ENCODE data around the gene IPO13.

Gene IPO13

DNA sequence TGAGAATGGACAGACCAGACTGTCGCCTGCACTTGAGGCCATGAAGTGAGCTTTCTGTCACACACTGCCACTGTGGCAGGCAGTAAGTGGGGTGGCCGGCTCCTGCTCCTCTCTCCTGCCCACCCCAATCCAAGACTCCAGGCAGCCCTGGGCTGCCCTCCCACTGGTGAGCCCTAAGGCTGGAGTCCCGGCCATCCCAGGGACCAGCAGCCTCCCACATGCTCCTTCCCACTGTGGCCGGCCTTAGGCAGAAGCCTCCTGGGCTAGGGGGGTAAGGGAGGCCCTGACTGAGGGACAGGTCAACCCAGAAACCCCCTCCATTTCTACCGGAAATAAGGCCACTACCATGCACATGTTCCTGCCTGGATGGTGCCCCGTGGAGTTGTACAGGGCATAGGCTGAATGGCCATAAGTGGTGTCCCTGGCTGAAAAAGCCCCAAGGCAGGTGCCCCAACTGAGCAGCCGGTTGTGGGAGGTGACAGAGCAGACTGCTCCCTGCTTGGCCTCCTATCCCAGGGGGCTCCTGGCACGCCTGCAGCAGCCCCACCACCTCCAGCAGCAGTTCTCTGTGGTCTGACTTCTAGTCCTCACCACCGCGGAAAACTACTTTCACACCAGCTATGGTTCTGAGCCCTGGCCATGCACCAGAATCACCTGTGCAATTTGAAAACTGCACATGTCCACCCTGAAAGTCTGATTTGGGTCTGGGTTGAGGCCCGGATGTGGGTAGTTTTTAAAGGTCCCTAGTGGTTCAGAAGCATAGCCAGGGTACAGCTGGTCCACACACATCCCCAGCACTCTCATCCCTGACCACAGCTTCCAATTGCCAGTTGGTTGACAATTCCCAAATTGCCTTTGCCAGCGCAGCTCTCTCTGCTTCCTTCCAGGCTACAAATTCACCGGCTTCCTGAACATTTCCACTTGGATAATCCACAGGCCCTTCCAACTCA is 14.8 kb upstream of the IPO13 start:
- no peak for DNase-seq (ENCODE audit: low read depth)

- DNase-seq (ENCODE audit: low read depth): no peak
Observed at GRCh38 chr1:43932786-43933385, 13.9 kb upstream of the IPO13 start.

- DNase-seq (ENCODE audit: low read depth): no peak
Observed at GRCh38 chr1:43933386-43934100, 13.2 kb upstream of the IPO13 start, which contains the start of gene ARTN. TSS of gene ARTN (plus strand) at chr1:43933801. CDS start at chr1:43935657, 1,856 bp downstream.

GRCh38 chr1:43934101-43934985 is 12.4 kb upstream of the IPO13 start:
- DNase-seq (ENCODE audit: low read depth): peak; percentile 17

GRCh38 chr1:43934986-43935324 is 11.8 kb upstream of the IPO13 start:
- no peak for DNase-seq (ENCODE audit: low read depth)

- DNase-seq (ENCODE audit: low read depth): no peak
Observed at GRCh38 chr1:43935711-43936427, 10.9 kb upstream of the IPO13 start.

DNA sequence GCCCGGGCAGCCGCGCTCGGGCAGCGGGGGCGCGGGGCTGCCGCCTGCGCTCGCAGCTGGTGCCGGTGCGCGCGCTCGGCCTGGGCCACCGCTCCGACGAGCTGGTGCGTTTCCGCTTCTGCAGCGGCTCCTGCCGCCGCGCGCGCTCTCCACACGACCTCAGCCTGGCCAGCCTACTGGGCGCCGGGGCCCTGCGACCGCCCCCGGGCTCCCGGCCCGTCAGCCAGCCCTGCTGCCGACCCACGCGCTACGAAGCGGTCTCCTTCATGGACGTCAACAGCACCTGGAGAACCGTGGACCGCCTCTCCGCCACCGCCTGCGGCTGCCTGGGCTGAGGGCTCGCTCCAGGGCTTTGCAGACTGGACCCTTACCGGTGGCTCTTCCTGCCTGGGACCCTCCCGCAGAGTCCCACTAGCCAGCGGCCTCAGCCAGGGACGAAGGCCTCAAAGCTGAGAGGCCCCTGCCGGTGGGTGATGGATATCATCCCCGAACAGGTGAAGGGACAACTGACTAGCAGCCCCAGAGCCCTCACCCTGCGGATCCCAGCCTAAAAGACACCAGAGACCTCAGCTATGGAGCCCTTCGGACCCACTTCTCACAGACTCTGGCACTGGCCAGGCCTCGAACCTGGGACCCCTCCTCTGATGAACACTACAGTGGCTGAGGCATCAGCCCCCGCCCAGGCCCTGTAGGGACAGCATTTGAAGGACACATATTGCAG is 10.2 kb upstream of the IPO13 start:
- DNase-seq (ENCODE audit: low read depth): no peak

- no peak for DNase-seq (ENCODE audit: low read depth)
Observed at GRCh38 chr1:43937179-43937865, 9.4 kb upstream of the IPO13 start.

DNA sequence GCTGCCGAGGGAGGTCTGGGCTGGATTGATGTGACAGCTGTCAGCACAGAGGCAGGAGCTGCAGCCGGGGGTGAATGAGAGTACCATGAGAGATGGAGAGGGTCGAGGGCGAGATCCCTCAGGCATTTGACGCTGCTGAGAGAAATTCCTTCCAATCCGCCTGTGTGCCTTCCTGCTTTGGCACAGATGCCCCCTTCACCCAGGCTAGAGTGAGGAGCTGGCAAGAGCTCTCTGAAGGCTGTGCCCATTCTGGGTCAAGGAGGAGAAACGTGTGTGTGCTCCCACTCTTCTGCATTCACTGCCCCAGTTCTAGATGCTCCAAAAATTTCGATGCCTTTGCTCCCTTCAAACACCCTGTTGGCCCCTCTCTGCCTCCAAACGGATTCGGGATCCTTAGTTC is 8.4 kb upstream of the IPO13 start:
- no peak for DNase-seq (ENCODE audit: low read depth)

- no peak for DNase-seq (ENCODE audit: low read depth)
Observed at GRCh38 chr1:43938892-43939587, 7.7 kb upstream of the IPO13 start.

DNA sequence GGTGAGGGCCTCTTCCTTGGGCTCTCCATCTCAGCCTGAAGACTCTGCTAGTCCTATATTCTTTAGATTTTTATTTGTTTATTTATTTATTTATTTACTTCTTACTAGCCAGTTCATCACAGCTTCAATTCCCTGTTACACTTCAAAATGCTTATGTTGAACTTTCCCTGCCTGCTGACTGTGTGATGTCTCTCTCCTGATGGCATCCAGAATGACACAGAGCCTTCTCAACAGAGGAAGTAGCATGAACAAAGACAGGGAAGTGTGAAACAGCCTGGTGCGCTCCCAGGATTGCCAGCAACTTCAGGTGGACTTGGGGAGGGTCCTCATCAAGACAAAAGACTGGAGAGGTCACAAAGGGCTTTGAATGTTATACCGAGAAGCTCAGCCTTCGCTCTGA is 4.3 kb upstream of the IPO13 start:
- no peak for DNase-seq (ENCODE audit: low read depth)

DNA sequence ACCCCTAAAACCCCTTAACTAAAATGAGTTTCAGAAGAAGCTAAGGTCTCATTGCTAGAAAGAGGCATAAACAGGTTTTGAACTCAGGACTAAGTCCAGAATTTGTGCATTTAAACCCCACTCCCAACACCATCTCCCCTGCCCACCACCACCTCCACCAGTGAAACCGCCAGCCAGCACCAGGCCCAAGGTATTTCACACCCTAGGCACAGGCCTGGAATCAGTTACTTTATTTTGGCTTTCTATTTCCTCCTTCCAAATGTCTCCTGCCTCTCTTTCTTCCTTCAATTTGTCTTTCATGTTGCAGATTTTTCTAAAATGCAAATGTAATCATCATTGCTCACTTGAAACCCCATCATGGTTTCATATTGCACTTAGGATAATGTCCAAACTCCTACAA is 1.9 kb upstream of the IPO13 start:
- no peak for DNase-seq (ENCODE audit: low read depth)

DNA sequence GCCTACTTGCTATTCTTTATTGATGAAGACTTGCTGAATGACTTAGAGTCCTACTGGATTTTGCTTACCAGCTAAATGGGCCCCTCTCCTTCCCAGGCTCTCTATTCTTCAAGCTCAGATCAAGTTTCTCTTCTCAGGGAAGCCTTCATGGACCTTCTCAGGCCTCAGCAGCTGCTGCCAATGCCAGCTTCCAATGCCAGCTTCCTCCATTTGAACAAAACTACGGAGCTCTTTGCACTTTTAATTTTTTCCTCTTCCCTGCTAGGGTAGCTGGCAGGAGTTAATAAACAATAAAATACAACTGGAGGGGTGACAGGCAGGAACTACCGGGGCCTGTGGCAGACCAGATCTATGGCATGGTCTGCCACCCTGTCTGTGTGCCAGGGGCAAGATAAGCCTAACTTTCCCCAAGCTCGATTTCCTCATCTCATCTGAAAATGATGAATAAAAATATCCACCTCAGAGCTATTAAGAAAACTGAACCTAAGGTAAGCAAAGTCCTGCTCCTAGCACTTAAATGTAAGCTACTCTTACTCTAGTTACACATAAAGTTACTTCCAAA is 995 bp upstream of the IPO13 start:
- DNase-seq (ENCODE audit: low read depth): no peak

GRCh38 chr1:43947061-43947873 is 517 bp downstream of the IPO13 start:
- DNase-seq (ENCODE audit: low read depth): no peak

DNA sequence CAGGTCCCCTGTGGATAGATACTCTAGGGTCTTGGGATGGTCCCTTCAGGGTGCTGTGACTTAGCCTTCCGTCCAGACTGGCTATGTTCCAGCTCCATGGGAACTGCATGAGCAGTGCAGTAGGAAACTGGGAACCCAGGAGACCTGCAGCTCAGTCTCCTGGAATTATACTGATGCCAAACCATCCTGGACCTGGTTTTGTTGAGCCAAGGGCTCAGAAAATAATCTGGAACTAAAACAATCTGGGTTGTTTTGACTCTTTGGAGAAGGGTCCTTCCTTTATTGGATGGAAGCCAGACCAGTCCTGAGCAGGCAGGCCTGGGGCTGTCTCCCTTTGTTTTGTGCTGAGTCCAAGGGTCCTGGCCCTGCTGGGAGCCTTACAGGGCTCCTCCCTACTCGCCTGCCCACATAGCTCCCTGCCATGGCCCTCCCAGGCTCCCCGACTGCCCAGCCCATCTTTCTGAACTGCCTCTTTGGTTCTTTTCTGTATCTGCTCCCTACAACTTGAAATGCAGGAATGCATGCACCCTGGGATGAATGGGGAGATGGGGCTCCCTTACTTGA is 1.2 kb downstream of the IPO13 start:
- DNase-seq (ENCODE audit: low read depth): no peak

DNA sequence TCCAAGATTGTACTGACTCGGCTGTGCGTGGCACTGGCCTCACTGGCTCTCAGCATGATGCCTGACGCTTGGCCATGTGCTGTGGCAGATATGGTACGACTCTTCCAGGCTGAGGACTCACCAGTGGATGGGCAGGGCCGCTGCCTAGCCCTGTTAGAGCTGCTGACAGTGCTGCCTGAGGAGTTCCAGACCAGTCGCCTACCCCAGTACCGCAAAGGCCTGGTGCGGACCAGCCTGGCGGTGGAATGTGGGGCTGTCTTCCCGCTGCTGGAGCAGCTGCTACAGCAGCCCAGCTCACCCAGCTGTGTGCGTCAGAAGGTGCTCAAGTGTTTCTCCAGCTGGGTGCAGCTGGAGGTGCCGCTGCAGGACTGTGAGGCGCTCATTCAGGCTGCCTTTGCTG is 2.9 kb downstream of the IPO13 start:
- no peak for DNase-seq (ENCODE audit: low read depth)
